GM19328 (cell line): Measurements from ENCODE around the gene SEPSECS.

ENCODE experiments used
- ATAC-seq: cut with Tn5 transposase; IDR thresholded peaks from one replicate; pipeline ENCODE4 v1.9.1; 2021; ENCODE audit warnings: mild to moderate bottlenecking, moderate library complexity; ENCODE audit not compliant: unreplicated experiment

The SEPSECS gene

GRCh38 chr4:25157081-25157480 lies 3.2 kb downstream of the SEPSECS start:
- no peak for ATAC-seq

GRCh38 chr4:25155947-25156346 lies 4.3 kb downstream of the SEPSECS start:
- ATAC-seq: no peak

- no peak for ATAC-seq
Measured at GRCh38 chr4:25154594-25155265, 5.5 kb downstream of the SEPSECS start.

GRCh38 chr4:25146076-25146475 lies 14.2 kb downstream of the SEPSECS start:
- no peak for ATAC-seq

- ATAC-seq: no peak
Measured at GRCh38 chr4:25144870-25145481, 15.3 kb downstream of the SEPSECS start.

GRCh38 chr4:25142468-25142867 lies 17.8 kb downstream of the SEPSECS start:
- no peak for ATAC-seq

- no peak for ATAC-seq
Measured at GRCh38 chr4:25141592-25141991, 18.7 kb downstream of the SEPSECS start.

- ATAC-seq: no peak
Measured at GRCh38 chr4:25133132-25133531, 27.1 kb downstream of the SEPSECS start.

- no peak for ATAC-seq
Measured at GRCh38 chr4:25131926-25132325, 28.3 kb downstream of the SEPSECS start.

- no peak for ATAC-seq
Measured at GRCh38 chr4:25131381-25131780, 28.9 kb downstream of the SEPSECS start.

- ATAC-seq: no peak
Measured at GRCh38 chr4:25129917-25130316, 30.3 kb downstream of the SEPSECS start.

GRCh38 chr4:25128671-25129070 lies 31.6 kb downstream of the SEPSECS start:
- no peak for ATAC-seq

- peak; percentile 92 for ATAC-seq
Measured at GRCh38 chr4:25123236-25123635, 37.0 kb downstream of the SEPSECS start.

- no peak for ATAC-seq
Measured at GRCh38 chr4:25120146-25120940, 39.9 kb downstream of the SEPSECS start.

- ATAC-seq: no peak
Measured at GRCh38 chr4:25117716-25118472, 42.4 kb downstream of the SEPSECS start.

- ATAC-seq: no peak
Measured at GRCh38 chr4:25117274-25117673, 43.0 kb downstream of the SEPSECS start.

- no peak for ATAC-seq
Measured at GRCh38 chr4:25113915-25114904, 46.0 kb downstream of the SEPSECS start.

GRCh38 chr4:25112995-25113380 lies 47.3 kb downstream of the SEPSECS start:
- no peak for ATAC-seq

- no peak for ATAC-seq
Measured at GRCh38 chr4:25112366-25112994, 47.8 kb downstream of the SEPSECS start.
